HCT116 (cell line): ENCODE measurements around the gene ACBD6. TPM values are rescaled to one million over a fixed set of nuclear protein-coding genes. Genes with fewer than 3 reads are reported as not detected.

Experiments used
- ATAC-seq: fragments of 200-7000 bp; cut with Tn5 transposase; 2 replicates; pipeline ENCODE4 v1.9.1; 2020; ENCODE audit warnings: mild to moderate bottlenecking, moderate library complexity
- BruUV-seq: library from RNA; stranded (reverse); fragments of 400-500 nt; replicated peaks from 2 replicates; lab custom pipeline; 2021; lab: Mats Ljungman, UMichigan
- CTCF ChIA-PET: fragments of 300-600 bp; sonication (Branson Sonifier 250); formaldehyde crosslinking; loops from one replicate; lab custom pipeline; 2021; ENCODE audit warnings: antibody characterized with exemption; lab: Charles Lee
- POLR2A ChIA-PET: fragments of 300-600, 350-600 bp; sonication (Branson Sonifier 250); formaldehyde crosslinking; loops from one replicate; lab custom pipeline; 2021; ENCODE audit warnings: antibody characterized with exemption; lab: Charles Lee
- RAD21 ChIA-PET, 2 experiments: fragments of 300-600 bp; sonication (Branson Sonifier 250); formaldehyde crosslinking; loops; one replicate each; lab custom pipeline; 2023; ENCODE audit warnings: low total read pairs in 2 of 2; ENCODE audit not compliant: uncharacterized antibody in 2 of 2, unreplicated experiment in 2 of 2, low non-redundant PET in 1 of 2; lab: Charles Lee
- DNase-seq: peaks from one replicate; pipeline ENCODE4 v3.0.0-alpha.2; 2010; ENCODE audit warnings: low read depth, low spot score
- H2AFZ ChIP-seq: fragments of 200-600 bp; shearing (Covaris generic), sonication (generic); 2 replicates; pipeline ENCODE4 v1.6.1; 2017; ENCODE audit warnings: low read depth, mixed run types, mixed read lengths, antibody characterized with exemption, low read length; ENCODE audit not compliant: poor library complexity, severe bottlenecking
- H3K27ac ChIP-seq: 2 replicates; pipeline ENCODE4 v1.5.1; 2012; ENCODE audit warnings: low read depth, low read length
- H3K27me3 ChIP-seq: fragments of 200-600 bp; sonication (generic); 2 replicates; pipeline ENCODE4 v1.6.1; 2016; ENCODE audit warnings: mixed run types, low read length, mixed read lengths; ENCODE audit not compliant: insufficient read depth
- H3K36me3 ChIP-seq, 2 experiments: fragments of 200-500 bp in 1 of 2; fragments of 200-600 bp in 1 of 2; sonication (Bioruptor generic) in 1 of 2; sonication (generic) in 1 of 2; 2 replicates each; pipeline versions ENCODE4 v1.5.1 to v1.6.1; 2014 to 2016; ENCODE audit warnings: low read length in 2 of 2, inconsistent platforms in 1 of 2, mixed read lengths in 1 of 2, mixed run types in 1 of 2; ENCODE audit not compliant: insufficient read depth in 2 of 2, control insufficient read depth in 1 of 2
- H3K4me1 ChIP-seq, 2 experiments: fragments of 200-600 bp in 1 of 2; sonication (generic) in 1 of 2; 2 replicates each; pipeline versions ENCODE4 v1.5.1 to v1.6.1; 2012 to 2017; ENCODE audit warnings: low read length in 2 of 2, inconsistent platforms in 1 of 2, mild to moderate bottlenecking in 1 of 2, mixed read lengths in 1 of 2, mixed run types in 1 of 2, moderate library complexity in 1 of 2; ENCODE audit not compliant: insufficient read depth in 2 of 2, control insufficient read depth in 1 of 2
- H3K4me2 ChIP-seq: fragments of 200-600 bp; sonication (generic); 2 replicates; pipeline ENCODE4 v1.6.1; 2017; ENCODE audit warnings: mixed run types, low read length, mixed read lengths
- H3K4me3 ChIP-seq, 2 experiments: fragments of 200-600 bp in 1 of 2; sonication (generic) in 1 of 2; replicated peaks in 1 of 2; 2 replicates each; pipeline ENCODE4 v1.5.1; 2011 to 2016; ENCODE audit warnings: low read length in 2 of 2, control low read depth in 1 of 2, low read depth in 1 of 2, mild to moderate bottlenecking in 1 of 2, mixed read lengths in 1 of 2, mixed run types in 1 of 2
- H3K79me2 ChIP-seq: fragments of 200-600 bp; sonication (generic); 2 replicates; pipeline ENCODE4 v1.6.1; 2017; ENCODE audit warnings: mild to moderate bottlenecking, mixed run types, low read length, moderate library complexity, mixed read lengths; ENCODE audit not compliant: insufficient read depth
- H3K9ac ChIP-seq: fragments of 200-600 bp; sonication (generic); 2 replicates; pipeline ENCODE4 v1.6.1; 2016; ENCODE audit warnings: low read length, mixed read lengths
- H3K9me2 ChIP-seq: fragments of 200-600 bp; sonication (generic), shearing (Covaris generic); 2 replicates; pipeline ENCODE4 v1.6.1; 2017; ENCODE audit warnings: mixed run types, mild to moderate bottlenecking, moderate library complexity; ENCODE audit not compliant: insufficient read depth
- H3K9me3 ChIP-seq, 2 experiments: fragments of 200-500 bp in 1 of 2; fragments of 200-600 bp in 1 of 2; sonication (Bioruptor generic) in 1 of 2; sonication (generic) in 1 of 2; 2 replicates each; pipeline ENCODE4 v1.6.1; 2014 to 2017; ENCODE audit warnings: low read length in 2 of 2, mixed read lengths in 2 of 2, inconsistent platforms in 1 of 2, low read depth in 1 of 2, mild to moderate bottlenecking in 1 of 2, mixed run types in 1 of 2, moderate library complexity in 1 of 2; ENCODE audit not compliant: control insufficient read depth in 1 of 2, insufficient read depth in 1 of 2
- H4K20me1 ChIP-seq: fragments of 200-600 bp; sonication (generic), shearing (Covaris generic); 2 replicates; pipeline ENCODE4 v1.6.1; 2017; ENCODE audit warnings: mixed run types, mild to moderate bottlenecking, moderate library complexity; ENCODE audit not compliant: insufficient read depth
- CBX3 ChIP-seq: IDR thresholded peaks from 2 replicates; pipeline ENCODE4 v1.6.1; 2012; ENCODE audit warnings: low read depth
- CTCF ChIP-seq, 3 experiments: fragments of 200-600 bp in 1 of 3; sonication (generic) in 1 of 3; IDR thresholded peaks in 2 of 3; conservative IDR thresholded peaks in 1 of 3; 2 replicates each; pipeline ENCODE4 v1.5.1; 2012 to 2017; ENCODE audit warnings: low read depth in 2 of 3, low read length in 2 of 3, antibody characterized with exemption in 1 of 3, borderline replicate concordance in 1 of 3, control low read depth in 1 of 3, mild to moderate bottlenecking in 1 of 3, mixed read lengths in 1 of 3, mixed run types in 1 of 3, moderate library complexity in 1 of 3; ENCODE audit not compliant: insufficient read depth in 1 of 3
- EZH2 ChIP-seq: fragments of 200-600 bp; sonication (generic); IDR thresholded peaks from 2 replicates; pipeline ENCODE4 v1.6.1; 2017; ENCODE audit warnings: antibody characterized with exemption, mixed run types
- FOSL1 ChIP-seq: IDR thresholded peaks from 2 replicates; pipeline ENCODE4 v1.6.1; 2012; ENCODE audit warnings: low read depth
- MAX ChIP-seq: IDR thresholded peaks from 2 replicates; pipeline ENCODE4 v1.6.1; 2012
- POLR2AphosphoS5 ChIP-seq: IDR thresholded peaks from 2 replicates; pipeline ENCODE4 v1.6.1; 2011; ENCODE audit warnings: mild to moderate bottlenecking, low read depth, low read length, moderate library complexity
- SIN3A ChIP-seq: IDR thresholded peaks from 2 replicates; pipeline ENCODE4 v1.6.1; 2012; ENCODE audit warnings: low read depth
- SP1 ChIP-seq: IDR thresholded peaks from 2 replicates; pipeline ENCODE4 v1.6.1; 2012; ENCODE audit warnings: low read depth
- ZBTB33 ChIP-seq: IDR thresholded peaks from 2 replicates; pipeline ENCODE4 v1.6.1; 2011; ENCODE audit warnings: mild to moderate bottlenecking, low read length, moderate library complexity; ENCODE audit not compliant: insufficient replicate concordance; ENCODE audit errors: extremely low read depth
- ZFX ChIP-seq: fragments of 450-650 bp; IDR thresholded peaks from 2 replicates; pipeline ENCODE4 v1.6.1; 2017
- ZNF274 ChIP-seq: fragments of 200-500 bp; sonication (Bioruptor generic); IDR thresholded peaks from 2 replicates; pipeline ENCODE4 v1.6.1; 2014; ENCODE audit warnings: mild to moderate bottlenecking, low read depth, low read length, inconsistent platforms
- intact Hi-C: fragments of 100-400 bp; cut with micrococcal nuclease; formaldehyde crosslinking; loops from 2 replicates; pipeline ENCODE4 v1.10.0; 2022
- total RNA-seq: library from RNA; stranded (reverse); gene quantifications from one replicate; pipeline ENCODE4 v1.2.1, GENCODE V29; 2021; ENCODE audit not compliant: unreplicated experiment

Gene ACBD6
- total RNA-seq, 1 experiment from 2014 or later, result 43.2 TPM

GRCh38 chr1:180513531-180513930, 11.2 kb upstream of the ACBD6 start:
- RAD21 ChIA-PET, result no interaction called here
- no peak for TF ChIP-seq EZH2
- TF ChIP-seq ZFX, result no peak
- TF ChIP-seq SIN3A, result no peak
- no peak for TF ChIP-seq ZNF274
- TF ChIP-seq MAX, result no peak
- no peak for TF ChIP-seq ZBTB33
- TF ChIP-seq CBX3, result no peak
- no peak overlapping the region for H3K4me3 ChIP-seq
- H3K9me3 ChIP-seq, result no peaks in the 10 kb centered on the region
- POLR2A ChIA-PET, result interaction anchor here (0.7 kb wide), 1 partner anchor 12 kb away, joined by 3 read pairs; the partner anchor contains the start of gene ACBD6
- ATAC-seq, result no peak
- H3K27ac ChIP-seq, result no peak overlapping the region
- H3K4me1 ChIP-seq, result peaks cover 4 to 8% of the 10 kb centered on the region in 2 experiments; a peak in 2 of 4 replicates
- H3K27me3 ChIP-seq, result no peaks in the 10 kb centered on the region
- no peaks in the 10 kb centered on the region for H3K79me2 ChIP-seq
- H3K4me2 ChIP-seq, result no peak overlapping the region
- no peaks in the 10 kb centered on the region for H3K9me2 ChIP-seq
- peak overlapping the region; percentile 13 for H2AFZ ChIP-seq
- DNase-seq, result no peak
- H4K20me1 ChIP-seq, result no peaks in the 10 kb centered on the region
- H3K9ac ChIP-seq, result no peak overlapping the region
- CTCF ChIA-PET, result no interaction called here
- BruUV-seq, result no TSS peak
- H3K36me3 ChIP-seq, result no peaks in the 10 kb centered on the region
- intact Hi-C loops, result loop anchor here (10.0 kb wide), 1 partner anchor 911 kb away; no protein-coding TSS in a partner anchor

- Histone ChIP-seq H3K9me2 (no peaks in the 10 kb centered on the region), H2AFZ (no peak overlapping the region), H3K36me3 (no peaks in the 10 kb centered on the region), H3K9ac (no peak overlapping the region), H3K27ac (no peak overlapping the region), H4K20me1 (no peaks in the 10 kb centered on the region), H3K27me3 (no peaks in the 10 kb centered on the region), H3K4me3 (no peak overlapping the region), H3K79me2 (no peaks in the 10 kb centered on the region), H3K4me2 (no peak overlapping the region), H3K4me1 (peaks cover 1 to 13% of the 10 kb centered on the region in 2 experiments; a peak in 3 of 4 replicates), H3K9me3 (no peaks in the 10 kb centered on the region)
- ATAC-seq (no peak), DNase-seq (no peak)
- ChIA-PET CTCF (no interaction called here), RAD21 (no interaction called here), POLR2A (interaction anchor here (1.1 kb wide), 1 partner anchor 8 kb away, joined by 3 read pairs; the partner anchor contains the start of gene ACBD6)
- intact Hi-C loops, result loop anchor here (10.0 kb wide), 1 partner anchor 914 kb away; no protein-coding TSS in a partner anchor
- no peak for TF ChIP-seq SP1
- no peak for TF ChIP-seq FOSL1
- TF ChIP-seq POLR2AphosphoS5, result no peak
- no peak for TF ChIP-seq CTCF (IDR thresholded peaks at IDR 0.05 in 2 of 3, conservative IDR thresholded peaks at IDR 0.05 in 1 of 3; ENCODE audit: borderline replicate concordance in 1 of 3, insufficient read depth in 1 of 3, low read depth in 2 of 3, low read length in 2 of 3)
- TF ChIP-seq CBX3, result no peak
- TF ChIP-seq MAX, result no peak
- BruUV-seq, result no TSS peak
These were observed 8.5 kb upstream of the ACBD6 start for GRCh38 chr1:180510882-180511281.
